GM23248 (cell line): Measurements from ENCODE around the gene RABGAP1L. TPM values are rescaled to one million over a fixed set of nuclear protein-coding genes. Genes with fewer than 3 reads are reported as not detected.
"Not testable (repeated sequence)": the region's sequence is repeated elsewhere in the genome, so short reads cannot be mapped to it uniquely, and the experiment has no call there.

Source experiments
- DNase-seq: peaks from one replicate; pipeline ENCODE4 v3.0.0-alpha.2; 2015
- H2AFZ ChIP-seq: fragments of 200-600 bp; sonication (generic); 2 replicates; pipeline ENCODE4 v1.6.1; 2016; ENCODE audit warnings: antibody characterized with exemption
- H3F3A ChIP-seq: fragments of 200-600 bp; sonication (generic); 2 replicates; pipeline ENCODE4 v1.6.1; 2016; ENCODE audit warnings: mild to moderate bottlenecking, antibody characterized with exemption, mixed run types; ENCODE audit not compliant: insufficient read depth
- H3K27ac ChIP-seq: fragments of 200-600 bp; sonication (generic); 2 replicates; pipeline ENCODE4 v1.5.1; 2016; ENCODE audit warnings: mild to moderate bottlenecking
- H3K27me3 ChIP-seq: fragments of 200-600 bp; sonication (generic); replicated peaks from 2 replicates; pipeline ENCODE4 v1.6.1; 2016; ENCODE audit warnings: mild to moderate bottlenecking; ENCODE audit not compliant: insufficient read depth
- H3K36me3 ChIP-seq: fragments of 200-600 bp; sonication (generic); 2 replicates; pipeline ENCODE4 v1.6.1; 2016; ENCODE audit warnings: low read depth, mild to moderate bottlenecking
- H3K4me1 ChIP-seq: fragments of 200-600 bp; sonication (generic); 2 replicates; pipeline ENCODE4 v1.6.1; 2016; ENCODE audit warnings: mild to moderate bottlenecking; ENCODE audit not compliant: insufficient read depth
- H3K4me2 ChIP-seq: fragments of 200-600 bp; sonication (generic); one replicate; pipeline ENCODE4 v1.6.1; 2016; ENCODE audit warnings: mild to moderate bottlenecking; ENCODE audit not compliant: unreplicated experiment
- H3K4me3 ChIP-seq: fragments of 200-600 bp; sonication (generic); 2 replicates; pipeline ENCODE4 v1.5.1; 2016; ENCODE audit warnings: mild to moderate bottlenecking
- H3K79me2 ChIP-seq: fragments of 200-600 bp; sonication (generic); 2 replicates; pipeline ENCODE4 v1.6.1; 2016; ENCODE audit warnings: mild to moderate bottlenecking; ENCODE audit not compliant: insufficient read depth
- H3K9ac ChIP-seq: fragments of 200-600 bp; sonication (generic); 2 replicates; pipeline ENCODE4 v1.6.1; 2016; ENCODE audit warnings: mild to moderate bottlenecking
- H3K9me2 ChIP-seq: fragments of 200-600 bp; sonication (generic); 2 replicates; pipeline ENCODE4 v1.6.1; 2016; ENCODE audit warnings: mixed run types, mild to moderate bottlenecking, moderate library complexity; ENCODE audit not compliant: insufficient read depth
- H3K9me3 ChIP-seq: fragments of 200-600 bp; sonication (generic); one replicate; pipeline ENCODE4 v1.6.1; 2017; ENCODE audit warnings: low read depth
- H4K20me1 ChIP-seq: fragments of 200-600 bp; sonication (generic); 2 replicates; pipeline ENCODE4 v1.6.0; 2016; ENCODE audit not compliant: insufficient read depth
- EZH2 ChIP-seq: fragments of 200-600 bp; sonication (generic); IDR thresholded peaks from 2 replicates; pipeline ENCODE4 v1.6.1; 2018; ENCODE audit warnings: antibody characterized with exemption, mild to moderate bottlenecking; ENCODE audit not compliant: insufficient read depth, poor library complexity, severe bottlenecking
- EZH2phosphoT487 ChIP-seq: fragments of 200-600 bp; sonication (generic); IDR thresholded peaks from 2 replicates; pipeline ENCODE4 v1.6.1; 2018; ENCODE audit warnings: antibody characterized with exemption, moderate library complexity, mild to moderate bottlenecking, low read depth; ENCODE audit not compliant: insufficient read depth
- WGBS, 2 experiments: methylation state at CpG; one replicate each; pipeline ENCODE4 v1.1.6; 2015 to 2017; ENCODE audit warnings: low lambda C conversion rate in 2 of 2, low coverage in 1 of 2; ENCODE audit errors: missing lambda C conversion rate in 2 of 2; 5-methylcytosine and 5-hydroxymethylcytosine counted together
- in situ Hi-C: fragments of 300-500 bp; cut with MboI; formaldehyde crosslinking; loops from 2 replicates; pipeline ENCODE4 v1.15.0; 2020
- polyA plus RNA-seq: library from polyadenylated mRNA; unstranded; fragments of >200 nt; fragmentation: Nextera tagmentation; extraction: Ambion mirVana; gene quantifications from 2 replicates; pipeline ENCODE4 v1.2.1, GENCODE V29; 2016
- total RNA-seq: library from RNA; depleted of rRNA; stranded (reverse); fragments of >200 nt; shearing (Covaris generic); gene quantifications from 2 replicates; pipeline ENCODE4 v1.2.3, GENCODE V29; 2014

The RABGAP1L gene
- total and polyA plus RNA-seq, 2 experiments from 2014 or later, result 13.7 to 21.6 TPM

DNA sequence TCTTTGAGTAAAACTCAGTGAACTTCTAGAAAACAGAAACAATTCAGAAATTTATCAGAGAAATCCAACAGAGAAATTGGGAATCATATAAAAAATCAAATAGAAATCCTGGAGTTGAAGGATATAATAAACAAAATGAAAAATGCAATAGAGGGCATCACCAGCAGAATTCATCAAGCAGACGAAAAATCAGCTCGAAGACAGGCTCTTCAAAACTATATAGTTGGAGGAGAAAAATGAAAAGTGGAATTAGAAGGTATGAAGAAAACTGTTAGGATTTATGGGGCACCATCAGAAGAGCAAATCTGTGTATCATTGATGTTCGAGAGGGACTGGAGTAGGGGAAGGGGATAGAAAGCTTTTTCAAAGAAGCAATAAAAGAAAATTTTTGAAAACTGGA, 167.0 kb downstream of the RABGAP1L start:
- H4K20me1 ChIP-seq, result no peaks in the 10 kb centered on the region
- TF ChIP-seq EZH2, result no peak
- no peak for TF ChIP-seq EZH2phosphoT487
- DNase-seq, result no peak
- in situ Hi-C loops, result no loop called here
- H3K9me3 ChIP-seq, result peaks cover 7% of the 10 kb centered on the region
- no peaks in the 10 kb centered on the region for H3F3A ChIP-seq
- H3K36me3 ChIP-seq, result 0 out of 2 replicates have a peak, but pooled peaks cover 10% of the 10 kb centered on the region
- H3K4me3 ChIP-seq, result no peak overlapping the region
- no peaks in the 10 kb centered on the region for H3K27me3 ChIP-seq
- no peak overlapping the region for H3K9ac ChIP-seq
- H3K27ac ChIP-seq, result no peak overlapping the region
- H3K79me2 ChIP-seq, result no peaks in the 10 kb centered on the region
- no peak overlapping the region for H2AFZ ChIP-seq
- H3K4me2 ChIP-seq, result no peak overlapping the region
- 92 to 96% methylated on average over 3 of the region's 3 CpGs for WGBS, 2 experiments
- H3K9me2 ChIP-seq, result no peaks in the 10 kb centered on the region
- no peaks in the 10 kb centered on the region for H3K4me1 ChIP-seq

GRCh38 chr1:174333437-174333836, 174.1 kb downstream of the RABGAP1L start:
- Histone ChIP-seq H3K27ac (no peak overlapping the region), H3K9me3 (no peaks in the 10 kb centered on the region), H3K9me2 (no peaks in the 10 kb centered on the region), H3F3A (no peaks in the 10 kb centered on the region), H2AFZ (no peak overlapping the region), H3K9ac (no peak overlapping the region), H3K4me1 (no peaks in the 10 kb centered on the region), H3K36me3 (no peaks in the 10 kb centered on the region), H4K20me1 (no peaks in the 10 kb centered on the region), H3K79me2 (no peaks in the 10 kb centered on the region), H3K27me3 (no peaks in the 10 kb centered on the region), H3K4me2 (no peak overlapping the region), H3K4me3 (no peak overlapping the region)
- 94 to 95% methylated on average over 6 of the region's 6 CpGs for WGBS, 2 experiments
- TF ChIP-seq EZH2 (no peak), EZH2phosphoT487 (no peak)
- DNase-seq, result no peak
- in situ Hi-C loops, result no loop called here

DNA sequence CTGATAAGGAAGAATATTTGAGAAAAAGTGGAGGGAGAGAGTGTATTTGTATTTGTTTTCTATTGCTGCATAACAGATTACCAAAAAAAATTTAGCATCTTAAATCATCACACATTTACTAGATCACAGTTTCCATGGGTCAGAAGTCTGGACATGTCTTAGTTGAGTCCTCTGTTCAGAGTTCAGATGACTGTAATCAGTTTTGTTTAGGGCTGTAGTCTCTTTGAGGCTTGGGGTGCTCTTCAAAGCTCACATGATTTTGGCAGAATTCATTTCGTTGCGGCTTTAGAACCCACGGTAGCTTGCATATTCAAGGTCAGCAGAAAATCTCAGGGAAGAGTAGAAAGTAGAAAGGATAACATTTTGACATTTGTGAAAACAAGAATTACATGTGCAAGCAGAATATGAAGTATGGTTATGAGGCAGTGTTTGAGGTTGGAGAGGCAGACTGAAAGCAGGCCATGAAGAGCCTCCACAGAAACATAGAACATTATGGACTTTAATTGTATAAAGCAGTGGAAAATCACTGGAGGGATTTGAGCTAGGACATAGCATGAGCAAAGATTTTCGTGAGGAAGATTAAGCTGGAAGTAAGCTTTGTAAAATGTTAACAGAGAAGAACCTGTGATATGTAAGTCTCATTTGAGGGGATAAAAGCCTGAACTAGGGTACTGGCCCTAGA, 177.8 kb downstream of the RABGAP1L start:
- TF ChIP-seq EZH2, result no peak
- no peak for TF ChIP-seq EZH2phosphoT487
- Histone ChIP-seq H3K4me2 (no peak overlapping the region), H3F3A (no peaks in the 10 kb centered on the region), H3K27me3 (no peaks in the 10 kb centered on the region), H3K4me3 (no peak overlapping the region), H3K9me2 (no peaks in the 10 kb centered on the region), H3K9me3 (no peaks in the 10 kb centered on the region), H2AFZ (no peak overlapping the region), H3K79me2 (no peaks in the 10 kb centered on the region), H3K9ac (no peak overlapping the region), H4K20me1 (no peaks in the 10 kb centered on the region), H3K36me3 (no peaks in the 10 kb centered on the region), H3K27ac (no peak overlapping the region), H3K4me1 (no peaks in the 10 kb centered on the region)
- DNase-seq, result no peak
- in situ Hi-C loops, result no loop called here
- WGBS, 2 experiments, result 96% methylated on average over 4 of the region's 4 CpGs

DNA sequence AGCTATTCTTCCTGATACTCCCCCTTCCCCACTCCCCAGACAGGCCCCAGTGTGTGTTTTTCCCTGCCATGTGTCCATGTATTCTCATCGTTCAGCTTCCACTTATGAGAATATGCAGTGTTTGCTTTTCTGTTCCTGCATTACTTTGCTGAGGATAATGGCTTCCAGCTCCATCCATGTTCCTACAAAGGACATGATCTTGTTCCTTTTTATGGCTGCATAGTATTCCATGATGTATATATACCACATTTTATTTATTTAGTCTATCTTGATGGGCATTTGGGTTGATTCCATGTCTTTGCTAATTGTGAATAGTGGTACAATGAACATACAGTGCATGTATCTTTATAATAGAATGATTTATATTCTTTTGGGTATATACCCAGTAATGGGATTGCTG, 181.1 kb downstream of the RABGAP1L start:
- H2AFZ ChIP-seq, H3K9ac ChIP-seq, H3K4me1 ChIP-seq, H3K4me2 ChIP-seq, H3K4me3 ChIP-seq, H3K9me2 ChIP-seq, H3K27ac ChIP-seq, H3K79me2 ChIP-seq, H3F3A ChIP-seq, in situ Hi-C loops, H3K9me3 ChIP-seq, H4K20me1 ChIP-seq, H3K27me3 ChIP-seq, DNase-seq, H3K36me3 ChIP-seq: not testable (repeated sequence)
- 80 to 92% methylated on average over 1 of the region's 1 CpG for WGBS, 2 experiments

DNA sequence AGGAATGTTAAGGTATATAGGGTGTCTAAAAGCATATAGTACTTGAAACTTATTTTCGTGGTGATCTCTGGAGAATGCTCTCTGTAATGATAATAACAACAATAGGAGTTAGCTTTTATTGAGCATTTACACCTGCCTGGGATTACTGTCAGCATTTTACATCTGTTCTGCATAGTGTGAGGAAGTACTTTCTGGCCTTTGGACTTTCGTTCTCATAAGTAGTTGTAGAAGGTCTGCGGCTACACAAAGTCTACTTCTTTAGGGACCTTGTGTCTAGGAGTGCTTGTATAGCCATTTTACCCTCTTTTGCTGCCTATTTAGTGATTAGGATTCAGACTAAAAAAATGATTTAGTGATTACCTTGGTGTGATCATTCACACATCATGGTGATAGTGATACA, 184.8 kb downstream of the RABGAP1L start:
- no peaks in the 10 kb centered on the region for H3F3A ChIP-seq
- H3K4me3 ChIP-seq, result no peak overlapping the region
- no peak overlapping the region for H3K4me2 ChIP-seq
- H3K27me3 ChIP-seq, result no peaks in the 10 kb centered on the region
- in situ Hi-C loops, result no loop called here
- no peaks in the 10 kb centered on the region for H3K4me1 ChIP-seq
- no peaks in the 10 kb centered on the region for H3K9me3 ChIP-seq
- no peaks in the 10 kb centered on the region for H3K9me2 ChIP-seq
- no peak for DNase-seq
- TF ChIP-seq EZH2phosphoT487 (no peak), EZH2 (no peak)
- no peaks in the 10 kb centered on the region for H4K20me1 ChIP-seq
- H2AFZ ChIP-seq, result no peak overlapping the region
- no peak overlapping the region for H3K27ac ChIP-seq
- no peaks in the 10 kb centered on the region for H3K36me3 ChIP-seq
- H3K9ac ChIP-seq, result no peak overlapping the region
- H3K79me2 ChIP-seq, result no peaks in the 10 kb centered on the region
- 80 to 90% methylated on average over 3 of the region's 3 CpGs for WGBS, 2 experiments
